Sigmoid colon (tissue), 7 donors: ENCODE data around the gene C11orf86. TPM values are rescaled to one million over a fixed set of nuclear protein-coding genes. Genes with fewer than 3 reads are reported as not detected.

Experiments
- DNase-seq: peaks from one replicate; pipeline ENCODE4 v3.0.0-alpha.2; 2019
- H3K27ac ChIP-seq, 4 donors: fragments of 200-600 bp; sonication (generic); one replicate each; pipeline ENCODE4 v1.5.1; 2016 to 2019; ENCODE audit warnings: mild to moderate bottlenecking in 1 of 4
- H3K27me3 ChIP-seq, 3 donors: fragments of 200-600 bp; sonication (generic); one replicate each; pipeline ENCODE4 v1.5.1; 2019; ENCODE audit warnings: mild to moderate bottlenecking in 1 of 3
- H3K36me3 ChIP-seq, 4 donors: fragments of 200-600 bp; sonication (generic); one replicate each; pipeline ENCODE4 v1.5.1; 2016 to 2019
- H3K4me1 ChIP-seq, 4 donors: fragments of 200-600 bp; sonication (generic); one replicate each; pipeline ENCODE4 v1.5.1; 2017 to 2019
- H3K4me3 ChIP-seq, 4 donors: fragments of 200-600 bp; sonication (generic); one replicate each; pipeline ENCODE4 v1.5.1; 2017 to 2019; ENCODE audit warnings: mild to moderate bottlenecking in 2 of 4, moderate library complexity in 1 of 4
- H3K9me3 ChIP-seq, 4 donors: fragments of 200-600 bp in 3 of 4; sonication (generic) in 3 of 4; one replicate each; pipeline versions ENCODE4 v1.5.1 to v1.6.1; 2013 to 2019
- CTCF ChIP-seq, 4 experiments: fragments of 450-650 bp in 3 of 4; fragments of 200-600 bp in 1 of 4; IDR thresholded peaks; one replicate each; pipeline ENCODE4 v1.5.1; 2016 to 2019; ENCODE audit warnings: antibody characterized with exemption in 4 of 4, mild to moderate bottlenecking in 3 of 4, moderate library complexity in 2 of 4
- EP300 ChIP-seq, 4 donors: sonication (generic); formaldehyde crosslinking; IDR thresholded peaks; one replicate each; pipeline ENCODE4 v1.6.1; 2017; ENCODE audit warnings: antibody characterized with exemption in 4 of 4
- POLR2A ChIP-seq, 2 donors: fragments of 450-650 bp; IDR thresholded peaks; one replicate each; pipeline ENCODE4 v1.6.1; 2016; ENCODE audit warnings: antibody characterized with exemption in 2 of 2, mild to moderate bottlenecking in 2 of 2, moderate library complexity in 2 of 2
- POLR2AphosphoS5 ChIP-seq, 4 donors: sonication (generic); formaldehyde crosslinking; IDR thresholded peaks; one replicate each; pipeline ENCODE4 v1.6.1; 2017; ENCODE audit warnings: antibody characterized with exemption in 4 of 4
- WGBS, 2 donors: extraction: QIAGEN DNeasy Blood & Tissue Kit; methylation state at CpG; one replicate each; pipeline ENCODE4 v1.1.7; 2013; 5-methylcytosine and 5-hydroxymethylcytosine counted together
- intact Hi-C: fragments of 100-400 bp; cut with DNase I; formaldehyde crosslinking; loops from one replicate; pipeline ENCODE4 v1.15.1; 2023
- polyA plus RNA-seq, 3 donors: library from polyadenylated mRNA; stranded (reverse); fragments of 200-250 nt; gene quantifications; one replicate each; pipeline ENCODE4 v1.2.3, GENCODE V29; 2013
- total RNA-seq, 4 donors: library from RNA; depleted of rRNA; stranded (reverse); fragments of >200 nt; gene quantifications; one replicate each; pipeline ENCODE4 v1.1.0, GENCODE V29; 2016
- donor health status: healthy with polysubstance abuse.
- donor health status: Bipolar disorder and iron deficiency.
- donor health status: healthy.

C11orf86 gene
- total and polyA plus RNA-seq, 7 donors = 61.0 to 297 (median 132) TPM; not detected in 4

- Histone ChIP-seq H3K9me3 (no peaks in the 10 kb centered on the region), H3K4me1 (peaks cover 0 to 20% (median 17%) of the 10 kb centered on the region in 4 donors), H3K36me3 (no peaks in the 10 kb centered on the region), H3K27me3 (peaks cover 5 to 40% (median 25%) of the 10 kb centered on the region in 3 donors), H3K4me3 (peak within 1 kb of the TSS in 3 of 4 donors; percentile 29 to 48 (median 44)), H3K27ac (no peak within 1 kb of the TSS)
- DNase-seq = no peak
- WGBS, 2 donors = 2 to 3% methylated on average over 118 of the region's 118 CpGs
- intact Hi-C loops = no loop called here
- TF ChIP-seq POLR2A (IDR thresholded peaks at IDR 0.05) (no peak), CTCF (IDR thresholded peaks at IDR 0.05) (no peak), POLR2AphosphoS5 (IDR thresholded peaks at IDR 0.05) (no peak), EP300 (IDR thresholded peaks at IDR 0.05) (no peak)
Observed at GRCh38 chr11:67022961-67023956, 48.2 kb downstream of the C11orf86 start, which contains the start of gene SYT12. SYT12 (plus strand) TSS chr11:67023134; CDS start chr11:67030145, 7,011 bp downstream.

- DNase-seq = no peak
- Histone ChIP-seq H3K4me1 (peaks cover 0 to 20% (median 17%) of the 10 kb centered on the region in 4 donors), H3K27ac (no peak overlapping the region), H3K4me3 (peak overlapping the region in 2 of 4 donors; percentile 44 to 48), H3K36me3 (no peaks in the 10 kb centered on the region), H3K9me3 (no peaks in the 10 kb centered on the region), H3K27me3 (peaks cover 5 to 40% (median 25%) of the 10 kb centered on the region in 3 donors)
- 37 to 38% methylated on average over 6 of the region's 6 CpGs for WGBS, 2 donors
- intact Hi-C loops = no loop called here
- TF ChIP-seq POLR2A (IDR thresholded peaks at IDR 0.05) (no peak), EP300 (IDR thresholded peaks at IDR 0.05) (no peak), CTCF (IDR thresholded peaks at IDR 0.05) (no peak), POLR2AphosphoS5 (IDR thresholded peaks at IDR 0.05) (no peak)
Observed at GRCh38 chr11:67023957-67024353, 48.9 kb downstream of the C11orf86 start.

- H3K9me3 ChIP-seq = no peaks in the 10 kb centered on the region
- intact Hi-C loops = no loop called here
- no peak for TF ChIP-seq POLR2AphosphoS5 (IDR thresholded peaks at IDR 0.05)
- no peak for TF ChIP-seq EP300 (IDR thresholded peaks at IDR 0.05)
- TF ChIP-seq CTCF (IDR thresholded peaks at IDR 0.05) = no peak
- no peak for TF ChIP-seq POLR2A (IDR thresholded peaks at IDR 0.05)
- H3K27ac ChIP-seq = no peak overlapping the region
- WGBS, 2 donors = 45 to 65% methylated on average over 5 of the region's 5 CpGs
- no peak for DNase-seq
- no peak overlapping the region for H3K4me3 ChIP-seq
- peaks cover 0 to 20% (median 17%) of the 10 kb centered on the region in 4 donors for H3K4me1 ChIP-seq
- no peaks in the 10 kb centered on the region for H3K36me3 ChIP-seq
- H3K27me3 ChIP-seq = peaks cover 5 to 40% (median 25%) of the 10 kb centered on the region in 3 donors
Observed at GRCh38 chr11:67024410-67024809, 49.3 kb downstream of the C11orf86 start.

- Histone ChIP-seq H3K4me3 (no peak overlapping the region), H3K27ac (no peak overlapping the region), H3K4me1 (peaks cover 0 to 20% (median 17%) of the 10 kb centered on the region in 4 donors), H3K27me3 (peaks cover 5 to 40% (median 25%) of the 10 kb centered on the region in 3 donors), H3K36me3 (no peaks in the 10 kb centered on the region), H3K9me3 (no peaks in the 10 kb centered on the region)
- DNase-seq = no peak
- 32 to 64% methylated on average over 1 of the region's 1 CpG for WGBS, 2 donors
- no peak for TF ChIP-seq POLR2AphosphoS5 (IDR thresholded peaks at IDR 0.05)
- no peak for TF ChIP-seq EP300 (IDR thresholded peaks at IDR 0.05)
- TF ChIP-seq CTCF (IDR thresholded peaks at IDR 0.05) = no peak
- TF ChIP-seq POLR2A (IDR thresholded peaks at IDR 0.05) = no peak
- intact Hi-C loops = no loop called here
Observed at GRCh38 chr11:67024966-67025365, 49.9 kb downstream of the C11orf86 start.
